GM12874 (cell line): ENCODE measurements around the gene LARP4B.

ENCODE experiments used
- TF ChIP-seq, protein P1 (sequence below): IDR thresholded peaks from 2 replicates; pipeline ENCODE4 v1.5.1; 2011; ENCODE audit warnings: low read depth, mild to moderate bottlenecking, control low read depth, low read length, moderate library complexity; ENCODE audit not compliant: insufficient read depth

Gene LARP4B

DNA sequence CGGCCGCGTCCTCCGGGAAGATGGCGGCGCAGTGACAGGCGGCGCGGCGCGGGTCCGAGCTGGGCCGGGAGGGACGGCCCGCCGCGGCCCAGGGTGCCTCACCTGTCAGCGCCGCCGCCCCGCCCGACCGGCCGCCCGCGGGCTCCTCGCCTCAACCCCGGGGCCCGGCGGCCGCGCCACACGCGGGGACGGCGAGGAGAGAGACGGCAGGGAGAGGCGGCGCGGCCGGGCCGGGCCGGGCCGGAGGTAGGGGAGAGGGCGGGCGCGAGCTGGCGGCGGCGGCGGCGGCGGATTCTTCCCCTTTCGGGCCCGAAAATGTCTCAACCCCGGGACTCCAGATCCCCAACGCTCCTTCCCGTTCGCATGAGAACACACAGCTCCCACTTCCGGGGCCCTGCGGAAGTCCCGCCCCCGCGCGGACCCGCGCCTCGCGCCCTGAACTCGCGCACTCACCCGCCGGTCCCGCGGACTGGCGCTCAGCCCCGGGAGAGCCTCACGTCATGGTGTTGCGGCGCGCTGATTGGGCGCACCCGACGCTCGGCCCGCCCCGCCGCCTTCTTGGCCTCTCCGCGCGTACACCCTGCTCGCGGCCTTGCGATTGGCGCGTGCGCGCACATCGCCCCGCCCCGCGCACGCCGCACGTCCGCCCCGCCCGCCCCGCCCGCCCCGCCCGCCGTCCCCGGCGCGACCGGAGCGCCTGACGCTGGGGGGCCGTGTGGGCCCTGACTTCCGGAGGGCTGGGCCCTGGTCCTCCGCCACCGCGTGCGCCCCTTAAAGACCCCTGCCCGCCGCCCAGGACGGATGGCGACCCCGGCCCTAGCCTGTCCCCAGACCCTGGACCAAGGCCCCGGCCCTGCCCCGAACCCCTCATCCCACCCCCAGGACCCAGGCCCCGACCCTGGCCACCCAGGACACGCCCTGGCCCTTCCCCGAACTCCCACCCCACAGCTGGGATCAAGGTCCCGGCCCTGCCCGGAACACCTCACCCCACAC, at the start of gene LARP4B:
LARP4B (minus strand) TSS at position 380 of the 993 bp plus-strand sequence. CDS start 45,984 bp downstream, outside the sequence.
- TF ChIP-seq, protein P1, sequence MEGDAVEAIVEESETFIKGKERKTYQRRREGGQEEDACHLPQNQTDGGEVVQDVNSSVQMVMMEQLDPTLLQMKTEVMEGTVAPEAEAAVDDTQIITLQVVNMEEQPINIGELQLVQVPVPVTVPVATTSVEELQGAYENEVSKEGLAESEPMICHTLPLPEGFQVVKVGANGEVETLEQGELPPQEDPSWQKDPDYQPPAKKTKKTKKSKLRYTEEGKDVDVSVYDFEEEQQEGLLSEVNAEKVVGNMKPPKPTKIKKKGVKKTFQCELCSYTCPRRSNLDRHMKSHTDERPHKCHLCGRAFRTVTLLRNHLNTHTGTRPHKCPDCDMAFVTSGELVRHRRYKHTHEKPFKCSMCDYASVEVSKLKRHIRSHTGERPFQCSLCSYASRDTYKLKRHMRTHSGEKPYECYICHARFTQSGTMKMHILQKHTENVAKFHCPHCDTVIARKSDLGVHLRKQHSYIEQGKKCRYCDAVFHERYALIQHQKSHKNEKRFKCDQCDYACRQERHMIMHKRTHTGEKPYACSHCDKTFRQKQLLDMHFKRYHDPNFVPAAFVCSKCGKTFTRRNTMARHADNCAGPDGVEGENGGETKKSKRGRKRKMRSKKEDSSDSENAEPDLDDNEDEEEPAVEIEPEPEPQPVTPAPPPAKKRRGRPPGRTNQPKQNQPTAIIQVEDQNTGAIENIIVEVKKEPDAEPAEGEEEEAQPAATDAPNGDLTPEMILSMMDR = no peak

DNA sequence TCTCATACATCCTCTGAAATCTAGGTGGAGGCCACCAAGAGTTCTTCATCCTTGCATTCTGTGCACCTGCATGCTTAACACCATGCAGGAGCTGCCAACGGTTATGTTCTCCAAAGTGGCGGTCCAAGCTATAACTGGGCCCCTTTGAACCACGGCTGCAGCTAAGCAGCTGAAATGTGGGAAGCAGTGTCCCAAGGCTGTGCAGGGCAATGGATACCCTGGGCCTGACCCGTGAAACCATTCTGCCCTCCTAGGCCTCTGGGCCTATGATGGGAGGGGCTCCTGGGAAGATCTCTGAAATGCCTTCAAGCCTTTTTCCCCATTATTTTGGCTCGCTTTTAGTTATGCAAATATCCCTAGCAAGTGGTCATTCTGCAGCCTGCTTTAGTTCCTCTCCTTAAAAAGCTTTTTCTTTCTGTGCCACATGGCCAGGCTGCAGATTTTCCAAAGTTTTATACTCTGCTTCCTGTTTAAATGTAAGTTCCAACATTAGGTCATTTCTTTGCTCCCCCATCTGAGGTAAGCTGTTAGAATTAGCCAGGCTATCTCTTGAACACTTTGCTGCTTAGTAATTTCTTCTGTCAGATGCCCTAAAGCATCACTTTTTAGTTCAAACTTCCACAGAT, 49.1 kb upstream of the LARP4B start:
- TF ChIP-seq, protein P1 = no peak

GRCh38 chr10:978826-979421, 47.4 kb upstream of the LARP4B start:
- TF ChIP-seq, protein P1 = no peak

GRCh38 chr10:976316-976715, 44.8 kb upstream of the LARP4B start:
- TF ChIP-seq, protein P1 = no peak

GRCh38 chr10:974785-975074, 43.2 kb upstream of the LARP4B start:
- TF ChIP-seq, protein P1 = no peak

DNA sequence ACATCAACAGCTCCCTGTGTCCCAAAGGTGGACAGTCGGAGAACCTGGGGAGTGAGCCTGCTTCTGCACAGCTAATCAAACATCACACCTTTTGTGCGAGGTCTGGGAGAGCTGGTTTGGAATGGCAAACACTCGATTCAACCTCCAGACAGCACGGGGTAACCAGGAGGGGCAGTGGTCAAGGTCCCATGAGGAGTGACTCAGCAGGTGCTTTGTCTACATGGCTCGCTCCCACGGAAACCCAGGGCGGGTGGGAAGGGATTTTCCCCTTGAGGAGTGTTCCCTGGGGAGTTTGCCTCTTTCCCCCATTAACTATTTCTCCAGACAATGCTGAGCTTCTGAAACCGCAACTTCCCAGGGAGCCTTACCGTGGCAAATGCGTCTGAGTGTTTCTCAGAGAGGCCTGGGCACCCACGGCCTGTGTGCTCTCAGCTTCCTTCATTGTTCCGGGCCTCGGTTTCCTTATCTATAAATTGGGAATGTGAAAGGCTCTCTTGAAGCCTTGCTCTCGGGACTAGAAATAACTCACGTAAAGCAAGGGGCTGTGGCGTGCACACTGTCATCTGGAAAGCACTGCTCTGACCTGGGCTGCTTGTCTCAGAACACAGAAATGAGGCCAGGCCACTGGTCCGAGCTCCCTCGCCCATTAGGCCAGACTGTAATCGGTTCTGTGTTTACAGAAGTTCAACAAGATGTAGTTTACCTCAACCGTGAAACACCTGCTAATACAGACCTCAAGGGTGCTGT, 42.7 kb upstream of the LARP4B start:
- TF ChIP-seq, protein P1 = no peak
